T-helper 17 cell (primary cell): ENCODE measurements around the gene ZNF684. TPM values are rescaled to one million over a fixed set of nuclear protein-coding genes. Genes with fewer than 3 reads are reported as not detected.
"Not testable (repeated sequence)": the region's sequence is repeated elsewhere in the genome, so short reads cannot be mapped to it uniquely, and the experiment has no call there.

Source experiments
- ATAC-seq: fragments of 150-1000 bp; cut with Tn5 transposase; 2 replicates; pipeline ENCODE4 v1.10.0; 2021; ENCODE audit warnings: mild to moderate bottlenecking, moderate library complexity
- DNase-seq, 3 donors: peaks; one replicate each; pipeline versions ENCODE4 v3.0.0 to v3.0.0-alpha.2; 2020 to 2021
- H3K9me3 ChIP-seq: one replicate; pipeline ENCODE4 v1.7.0; 2013; ENCODE audit warnings: low read length, mild to moderate bottlenecking; ENCODE audit not compliant: control insufficient read depth, poor library complexity, severe bottlenecking
- H3K27ac Mint-ChIP-seq: one replicate; pipeline ENCODE4 v1.8.0; 2022; ENCODE audit warnings: mild to moderate bottlenecking, moderate library complexity, mixed read lengths
- H3K27me3 Mint-ChIP-seq: one replicate; pipeline ENCODE4 v1.8.0; 2022; ENCODE audit warnings: mixed read lengths
- H3K36me3 Mint-ChIP-seq: one replicate; pipeline ENCODE4 v1.8.0; 2022; ENCODE audit warnings: low read depth, mixed read lengths
- H3K4me1 Mint-ChIP-seq: one replicate; pipeline ENCODE4 v1.8.0; 2022; ENCODE audit warnings: mild to moderate bottlenecking, mixed read lengths
- H3K4me3 Mint-ChIP-seq: one replicate; pipeline ENCODE4 v1.8.0; 2022; ENCODE audit warnings: mild to moderate bottlenecking, moderate library complexity, mixed read lengths
- total RNA-seq, 4 donors: library from RNA in 2 of 4; stranded (reverse) in 2 of 4; gene quantifications; one replicate each; pipeline ENCODE4 v1.2.3 and lab custom pipeline; 2022 to 2026

The ZNF684 gene
- total RNA-seq, 2 donors from 2014 or later, result 3.3 to 4.7 TPM

DNA sequence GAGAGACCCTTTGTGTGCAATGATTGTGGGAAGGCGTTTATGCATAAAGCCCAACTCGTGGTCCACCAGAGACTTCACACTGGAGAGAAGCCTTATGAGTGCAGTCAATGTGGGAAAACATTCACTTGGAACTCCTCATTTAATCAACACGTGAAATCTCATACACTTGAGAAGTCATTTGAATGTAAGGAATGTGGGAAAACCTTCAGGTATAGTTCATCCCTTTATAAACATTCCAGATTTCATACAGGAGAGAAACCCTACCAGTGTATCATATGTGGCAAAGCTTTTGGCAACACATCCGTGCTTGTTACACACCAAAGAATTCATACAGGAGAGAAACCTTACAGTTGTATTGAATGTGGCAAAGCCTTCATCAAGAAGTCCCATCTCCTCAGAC, 15.5 kb downstream of the ZNF684 start:
- Mint-ChIP-seq H3K27ac (no peak overlapping the region), H3K27me3 (no peaks in the 10 kb centered on the region), H3K4me3 (no peak overlapping the region), H3K4me1 (no peaks in the 10 kb centered on the region), H3K36me3 (peaks cover 20% of the 10 kb centered on the region)
- DNase-seq (no peak), ATAC-seq (no peak)
- H3K9me3 ChIP-seq, result peaks cover 15% of the 10 kb centered on the region

DNA sequence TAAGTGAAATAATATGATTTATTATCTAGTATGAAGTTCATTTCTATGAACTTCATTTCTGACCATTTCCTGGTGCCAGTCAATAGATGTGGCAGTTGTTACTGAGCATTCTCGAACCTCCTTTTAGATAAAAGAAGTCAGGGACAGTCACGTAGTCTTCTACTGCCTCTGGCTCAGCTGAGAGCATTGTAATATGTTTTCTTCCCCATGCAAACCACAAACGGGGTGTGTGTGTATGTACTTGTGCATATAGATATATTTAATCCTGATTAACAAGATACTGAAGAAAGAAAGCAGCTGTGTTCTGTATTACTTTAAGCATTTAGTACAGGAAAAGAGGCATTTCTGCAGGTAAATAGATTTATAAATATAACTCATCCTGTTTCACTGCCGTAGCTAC, 21.6 kb downstream of the ZNF684 start:
- H3K27me3 Mint-ChIP-seq, result no peaks in the 10 kb centered on the region
- no peak for ATAC-seq
- DNase-seq, result no peak
- H3K36me3 Mint-ChIP-seq, result no peaks in the 10 kb centered on the region
- H3K9me3 ChIP-seq, result peaks cover 4% of the 10 kb centered on the region
- no peaks in the 10 kb centered on the region for H3K4me1 Mint-ChIP-seq
- H3K4me3 Mint-ChIP-seq, result no peak overlapping the region
- no peak overlapping the region for H3K27ac Mint-ChIP-seq

DNA sequence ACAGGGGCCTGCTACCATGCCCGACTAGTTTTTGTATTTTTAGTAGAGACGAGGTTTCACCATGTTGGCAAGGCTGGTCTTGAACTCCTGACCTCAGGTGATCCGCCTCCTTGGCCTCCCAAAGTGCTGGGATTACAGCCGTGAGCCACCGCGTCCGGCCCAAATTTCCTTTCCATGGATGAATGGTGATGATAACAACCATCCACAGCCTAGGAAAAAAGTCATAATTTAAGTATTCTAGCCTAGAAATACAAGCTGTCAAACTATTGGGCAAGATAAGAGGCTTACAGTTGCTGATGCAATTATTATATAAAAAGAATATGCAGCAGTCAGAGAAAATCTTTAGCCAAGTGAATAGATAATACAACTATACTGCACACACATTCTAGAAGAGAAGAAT, 23.4 kb downstream of the ZNF684 start:
- not testable (repeated sequence) for DNase-seq, H3K27me3 Mint-ChIP-seq, ATAC-seq, H3K36me3 Mint-ChIP-seq, H3K4me3 Mint-ChIP-seq, H3K9me3 ChIP-seq, H3K27ac Mint-ChIP-seq, H3K4me1 Mint-ChIP-seq

DNA sequence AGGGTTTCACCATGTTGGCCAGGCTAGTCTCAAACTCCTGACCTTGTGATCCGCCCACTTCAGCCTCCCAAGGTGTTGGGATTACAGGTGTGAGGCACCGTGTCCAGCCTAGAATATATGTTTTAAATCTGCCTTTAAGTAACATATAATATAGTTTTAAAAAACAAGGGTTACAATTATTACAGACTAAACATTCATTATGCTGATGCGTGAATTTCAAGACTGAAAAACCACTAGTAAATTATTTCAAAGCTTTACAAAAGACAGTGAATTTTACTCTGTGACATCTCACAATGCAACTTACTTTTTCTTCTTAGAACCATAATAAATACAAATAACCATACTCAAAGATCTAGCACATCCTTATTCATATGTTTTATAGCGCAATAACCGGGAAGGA, 24.7 kb downstream of the ZNF684 start:
- no peaks in the 10 kb centered on the region for H3K9me3 ChIP-seq
- H3K27ac Mint-ChIP-seq, result no peak overlapping the region
- no peak for ATAC-seq
- H3K36me3 Mint-ChIP-seq, result no peaks in the 10 kb centered on the region
- H3K27me3 Mint-ChIP-seq, result peaks cover 5% of the 10 kb centered on the region
- no peak for DNase-seq
- H3K4me3 Mint-ChIP-seq, result no peak overlapping the region
- no peaks in the 10 kb centered on the region for H3K4me1 Mint-ChIP-seq

DNA sequence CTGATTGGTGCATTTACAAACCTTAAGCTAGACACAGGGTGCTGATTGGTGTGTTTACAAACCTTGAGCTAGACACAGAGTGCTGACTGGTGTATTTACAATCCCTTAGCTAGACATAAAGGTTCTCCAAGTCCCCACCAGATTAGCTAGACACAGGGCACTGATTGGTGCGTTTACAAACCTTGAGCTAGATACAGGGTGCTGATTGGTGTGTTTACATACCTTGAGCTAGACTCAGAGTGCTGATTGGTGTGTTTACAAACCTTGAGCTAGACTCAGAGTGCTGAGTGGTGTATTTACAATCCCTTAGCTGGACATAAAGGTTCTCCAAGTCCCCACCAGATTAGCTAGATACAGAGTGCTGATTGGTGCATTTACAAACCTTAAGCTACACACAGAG, 26.8 kb downstream of the ZNF684 start:
- not testable (repeated sequence) for H3K4me1 Mint-ChIP-seq, ATAC-seq

DNA sequence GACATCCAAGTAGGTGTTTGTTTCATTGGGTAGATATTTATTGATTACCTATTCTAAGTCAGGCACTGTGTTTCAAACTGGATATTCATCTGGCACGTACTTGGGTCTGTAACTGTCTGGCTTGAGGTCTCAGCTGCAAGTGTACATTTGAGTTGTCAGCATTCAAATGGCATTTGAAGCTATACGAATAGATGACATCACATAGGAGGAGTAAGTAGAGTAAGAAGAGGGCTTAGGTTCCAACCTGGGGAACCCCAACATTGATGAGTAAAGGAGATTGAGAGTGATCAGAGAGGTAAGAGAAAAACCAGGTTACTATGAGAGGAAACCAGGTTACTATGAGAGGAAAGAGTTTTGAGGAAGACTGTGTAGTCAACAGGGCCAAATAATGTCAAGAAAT, 30.7 kb downstream of the ZNF684 start:
- Mint-ChIP-seq H3K4me3 (no peak overlapping the region), H3K4me1 (no peaks in the 10 kb centered on the region), H3K36me3 (peaks cover 2% of the 10 kb centered on the region), H3K27me3 (peaks cover 15% of the 10 kb centered on the region), H3K27ac (no peak overlapping the region)
- no peaks in the 10 kb centered on the region for H3K9me3 ChIP-seq
- ATAC-seq (no peak), DNase-seq (no peak)

More for the DNA sequence above, 26.8 kb downstream of the ZNF684 start:
- peaks cover 15% of the 10 kb centered on the region for H3K27me3 Mint-ChIP-seq
- H3K27ac Mint-ChIP-seq, H3K9me3 ChIP-seq, DNase-seq, H3K4me3 Mint-ChIP-seq, H3K36me3 Mint-ChIP-seq: not testable (repeated sequence)

DNA sequence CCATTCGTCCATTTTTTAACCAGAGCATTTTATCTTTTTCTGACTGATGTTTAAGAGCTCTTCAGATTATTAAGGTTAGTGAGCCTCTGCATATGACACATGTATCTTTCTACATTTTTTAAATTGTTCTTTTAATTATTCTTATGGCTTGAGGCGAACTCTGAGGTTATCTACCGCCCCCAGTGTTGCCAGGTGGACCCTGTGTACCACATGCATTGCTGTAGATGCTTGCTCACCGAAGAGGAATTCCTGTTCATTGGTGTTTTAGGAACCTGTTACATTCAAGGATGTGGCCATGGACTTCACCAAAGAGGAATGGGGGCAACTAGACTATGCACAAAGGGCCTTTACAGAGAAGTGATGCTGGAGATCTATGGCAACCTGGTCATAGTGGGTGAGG, 31.8 kb downstream of the ZNF684 start:
- Mint-ChIP-seq H3K4me3 (no peak overlapping the region), H3K36me3 (peaks cover 2% of the 10 kb centered on the region), H3K27me3 (peaks cover 15% of the 10 kb centered on the region), H3K4me1 (no peaks in the 10 kb centered on the region), H3K27ac (no peak overlapping the region)
- no peak for ATAC-seq
- DNase-seq, result no peak
- H3K9me3 ChIP-seq, result no peaks in the 10 kb centered on the region

DNA sequence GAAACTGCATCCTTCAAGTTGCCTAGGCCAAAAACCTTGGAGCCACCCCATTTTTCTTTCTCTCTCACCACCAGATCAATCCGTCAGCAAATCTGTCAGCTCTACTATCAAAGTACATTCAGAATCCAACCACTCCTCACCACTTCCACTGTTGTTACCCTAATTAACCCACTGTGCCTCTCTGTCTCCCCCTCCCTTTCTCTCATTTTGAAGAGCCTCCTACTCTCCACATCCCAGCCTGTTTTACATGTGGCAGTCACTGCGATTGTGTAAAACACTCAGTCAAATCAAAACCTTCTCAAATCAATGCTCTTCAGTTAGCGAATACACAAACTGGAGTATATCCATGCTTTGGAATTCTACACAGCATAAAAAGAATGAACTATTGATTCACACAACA, 33.1 kb downstream of the ZNF684 start:
- ATAC-seq (no peak), DNase-seq (no peak)
- Mint-ChIP-seq H3K36me3 (peaks cover 2% of the 10 kb centered on the region), H3K27ac (no peak overlapping the region), H3K4me1 (no peaks in the 10 kb centered on the region), H3K27me3 (peaks cover 15% of the 10 kb centered on the region), H3K4me3 (no peak overlapping the region)
- no peaks in the 10 kb centered on the region for H3K9me3 ChIP-seq

DNA sequence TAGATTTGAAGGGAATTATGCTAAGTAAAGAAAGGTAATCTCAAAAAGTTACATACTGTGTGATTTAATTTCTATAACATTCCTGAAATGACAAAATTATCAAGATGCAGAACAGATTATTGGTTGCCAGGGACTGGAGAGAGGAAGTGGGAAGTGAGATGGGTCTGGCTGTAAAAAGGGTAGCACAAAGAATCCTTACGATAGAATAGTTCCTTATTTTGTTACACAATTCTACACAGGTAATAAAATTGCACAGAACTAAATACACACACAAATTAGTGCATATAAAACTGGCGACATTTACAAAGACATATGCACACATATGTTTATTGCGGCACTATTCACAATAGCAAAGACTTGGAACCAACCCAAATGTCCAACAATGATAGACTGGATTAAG, 33.5 kb downstream of the ZNF684 start:
- peaks cover 2% of the 10 kb centered on the region for H3K36me3 Mint-ChIP-seq
- peaks cover 15% of the 10 kb centered on the region for H3K27me3 Mint-ChIP-seq
- no peaks in the 10 kb centered on the region for H3K4me1 Mint-ChIP-seq
- no peak overlapping the region for H3K4me3 Mint-ChIP-seq
- ATAC-seq (no peak), DNase-seq (no peak)
- H3K27ac Mint-ChIP-seq, result no peak overlapping the region
- H3K9me3 ChIP-seq, result no peaks in the 10 kb centered on the region

DNA sequence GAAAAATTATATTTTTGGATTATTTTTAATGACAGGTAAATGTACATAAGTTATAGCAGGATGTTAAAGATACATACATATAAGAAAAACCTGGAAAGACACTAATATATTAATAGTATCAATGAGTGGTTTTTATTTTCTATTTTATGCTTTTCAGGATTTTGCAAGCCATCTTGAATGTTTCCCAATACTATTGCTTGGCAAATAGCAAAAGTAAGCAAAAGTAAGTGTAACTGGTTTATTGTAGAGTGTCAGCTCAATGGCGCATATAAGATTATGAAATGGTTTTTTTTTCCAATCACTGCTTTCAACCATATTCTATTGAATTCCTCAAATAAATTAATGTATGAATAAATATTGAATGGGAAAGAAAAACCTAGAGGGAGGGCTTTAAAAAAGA, 36.4 kb downstream of the ZNF684 start:
- Mint-ChIP-seq H3K4me1 (no peaks in the 10 kb centered on the region), H3K4me3 (no peak overlapping the region), H3K27me3 (peaks cover 6% of the 10 kb centered on the region), H3K27ac (no peak overlapping the region), H3K36me3 (peaks cover 2% of the 10 kb centered on the region)
- DNase-seq (no peak), ATAC-seq (no peak)
- no peaks in the 10 kb centered on the region for H3K9me3 ChIP-seq

DNA sequence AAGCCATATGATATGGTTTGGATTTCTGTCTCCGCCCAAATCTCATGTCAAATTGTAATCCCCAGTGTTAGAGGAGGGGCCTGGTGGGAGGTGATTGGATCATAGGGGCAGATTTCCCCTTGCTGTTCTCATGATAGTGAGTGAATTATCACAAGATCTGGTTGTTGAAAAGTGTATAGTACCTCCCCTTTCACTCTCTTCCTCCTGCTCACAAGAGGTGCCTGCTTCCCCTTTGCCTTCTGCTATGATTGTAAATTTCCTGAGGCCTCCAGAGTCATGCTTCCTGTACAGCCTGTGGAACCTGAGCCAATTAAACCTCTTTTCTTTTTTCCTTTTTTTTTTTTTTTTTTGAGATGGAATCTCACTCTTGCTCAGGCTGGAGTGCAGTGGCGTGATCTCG, 43.4 kb downstream of the ZNF684 start:
- H3K4me1 Mint-ChIP-seq, H3K27ac Mint-ChIP-seq, ATAC-seq, DNase-seq, H3K9me3 ChIP-seq, H3K36me3 Mint-ChIP-seq, H3K27me3 Mint-ChIP-seq, H3K4me3 Mint-ChIP-seq: not testable (repeated sequence)

DNA sequence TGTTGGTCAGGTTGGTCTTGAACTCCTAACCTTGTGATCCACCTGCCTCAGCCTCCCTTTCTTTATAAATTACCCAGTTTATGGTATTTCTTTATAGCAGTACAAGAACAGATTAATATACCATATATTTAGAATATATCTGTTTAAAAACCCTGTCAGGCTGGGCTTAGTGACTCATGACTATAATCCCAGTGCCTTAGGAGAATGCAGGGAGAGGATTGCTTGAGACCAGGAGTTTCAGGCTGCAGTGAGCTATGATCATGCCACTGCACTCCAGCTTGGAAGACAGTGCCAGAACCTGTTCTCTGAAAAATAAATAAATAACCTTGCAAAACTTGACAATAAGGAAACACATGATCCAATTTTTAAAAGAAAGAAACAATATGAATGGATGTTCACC, 43.9 kb downstream of the ZNF684 start:
- Mint-ChIP-seq H3K27ac (no peak overlapping the region), H3K4me1 (no peaks in the 10 kb centered on the region), H3K4me3 (no peak overlapping the region), H3K36me3 (no peaks in the 10 kb centered on the region), H3K27me3 (peaks cover 13% of the 10 kb centered on the region)
- H3K9me3 ChIP-seq, result no peaks in the 10 kb centered on the region
- DNase-seq (no peak), ATAC-seq (no peak)

DNA sequence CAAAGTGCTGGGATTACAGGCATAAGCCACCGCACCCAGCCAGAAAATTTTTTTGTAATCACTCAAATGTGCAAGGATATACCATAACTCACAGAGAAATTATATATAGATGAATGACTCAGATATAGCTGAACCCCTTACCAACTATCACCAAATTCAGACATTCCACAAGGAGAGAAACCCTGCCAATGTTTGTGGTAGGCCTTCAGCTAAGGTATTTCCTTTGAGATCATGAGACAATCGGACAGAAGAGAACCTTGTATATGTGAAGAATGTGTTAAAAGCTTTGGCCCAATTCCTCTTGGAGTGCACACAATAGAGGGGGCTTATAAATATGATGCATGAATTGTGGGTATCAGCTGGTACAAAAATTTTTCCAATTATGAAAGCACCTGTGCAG, 50.7 kb downstream of the ZNF684 start:
- no peak overlapping the region for H3K4me3 Mint-ChIP-seq
- ATAC-seq (no peak), DNase-seq (no peak)
- no peaks in the 10 kb centered on the region for H3K9me3 ChIP-seq
- H3K36me3 Mint-ChIP-seq, result no peaks in the 10 kb centered on the region
- no peaks in the 10 kb centered on the region for H3K4me1 Mint-ChIP-seq
- no peak overlapping the region for H3K27ac Mint-ChIP-seq
- peaks cover 21% of the 10 kb centered on the region for H3K27me3 Mint-ChIP-seq

DNA sequence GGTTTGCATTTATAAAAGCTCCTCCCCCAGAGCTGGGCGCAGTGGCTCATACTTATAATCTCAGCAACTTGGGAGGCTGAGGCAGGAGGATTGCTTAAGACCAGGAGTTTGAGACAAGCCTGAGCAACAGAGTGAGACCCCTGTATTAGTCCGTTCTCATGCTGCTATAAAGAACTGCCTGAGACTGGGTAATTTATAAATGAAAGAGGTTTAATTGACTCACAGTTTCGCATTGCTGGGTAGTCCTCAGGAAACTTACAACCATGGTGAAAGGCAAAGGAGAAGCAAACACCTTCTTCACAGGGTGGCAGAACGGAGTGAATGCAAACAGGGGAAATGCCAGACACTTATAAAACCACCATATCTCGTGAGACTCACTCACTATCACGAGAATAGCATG, 52.5 kb downstream of the ZNF684 start:
- H3K27me3 Mint-ChIP-seq, result peaks cover 21% of the 10 kb centered on the region
- H3K4me1 Mint-ChIP-seq, result no peaks in the 10 kb centered on the region
- no peaks in the 10 kb centered on the region for H3K36me3 Mint-ChIP-seq
- ATAC-seq, result no peak
- no peak for DNase-seq
- H3K9me3 ChIP-seq, result no peaks in the 10 kb centered on the region
- no peak overlapping the region for H3K27ac Mint-ChIP-seq
- H3K4me3 Mint-ChIP-seq, result no peak overlapping the region

DNA sequence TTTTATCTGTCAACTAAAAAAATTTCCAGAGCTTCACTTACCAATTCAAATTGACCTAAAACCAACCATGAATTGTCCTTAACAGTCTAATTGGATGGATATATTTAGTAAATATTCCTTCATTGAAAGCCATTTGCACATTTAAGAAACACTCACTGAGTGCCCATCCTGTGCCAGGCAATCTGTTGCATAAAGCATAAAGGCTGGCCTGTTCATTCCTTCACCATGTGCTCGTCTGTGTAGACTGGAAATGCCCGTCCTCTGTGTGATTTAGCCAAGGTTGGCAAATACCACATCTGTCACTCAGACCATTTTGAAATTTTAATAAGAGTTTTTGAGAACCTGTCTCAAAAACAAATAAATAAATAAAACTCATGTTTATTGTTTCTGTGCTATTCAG, 57.1 kb downstream of the ZNF684 start:
- no peaks in the 10 kb centered on the region for H3K9me3 ChIP-seq
- Mint-ChIP-seq H3K27ac (no peak overlapping the region), H3K4me1 (peaks cover 7% of the 10 kb centered on the region), H3K4me3 (no peak overlapping the region), H3K27me3 (peaks cover 18% of the 10 kb centered on the region), H3K36me3 (no peaks in the 10 kb centered on the region)
- DNase-seq (no peak), ATAC-seq (no peak)
